GM12878 (cell line): ENCODE results near the gene TGFBR3. TPM values are rescaled to one million over a fixed set of nuclear protein-coding genes. Genes with fewer than 3 reads are reported as not detected.
A peak's percentile ranks its signal among the peaks of the same experiment; 100 is the strongest.

Experiments used
- ATAC-seq: fragments of 200-7000 bp; cut with Tn5 transposase; 3 replicates; pipeline ENCODE4 v1.9.1; 2020; ENCODE audit warnings: mild to moderate bottlenecking, moderate library complexity
- BruUV-seq: library from RNA; stranded (reverse); fragments of 400-500 nt; replicated peaks from 2 replicates; lab custom pipeline; 2021; lab: Mats Ljungman, UMichigan
- CTCF ChIA-PET: fragments of 300-600 bp; sonication (Branson Sonifier 250); formaldehyde crosslinking; extraction: SDS; loops from one replicate; lab custom pipeline; 2021; ENCODE audit warnings: inconsistent platforms; lab: Yijun Ruan, JAX
- POLR2A ChIA-PET: fragments of 350-600 bp; formaldehyde crosslinking; extraction: SDS; loops from one replicate; lab custom pipeline; 2021; ENCODE audit warnings: inconsistent platforms; lab: Charles Lee
- RAD21 ChIA-PET: fragments of 300-600 bp; sonication (Branson Sonifier 250); formaldehyde crosslinking; loops from one replicate; lab custom pipeline; 2023; ENCODE audit warnings: antibody characterized with exemption; ENCODE audit not compliant: unreplicated experiment; lab: Charles Lee
- SMC1A ChIA-PET: fragments of 300-600 bp; sonication (Branson Sonifier 250); formaldehyde crosslinking; loops from one replicate; lab custom pipeline; 2023; ENCODE audit not compliant: unreplicated experiment, uncharacterized antibody; lab: Charles Lee
- DNase-seq: peaks from one replicate; pipeline ENCODE4 v3.0.0-alpha.2; 2011; ENCODE audit warnings: low read depth, low spot score
- FAIRE-seq: peaks from 3 replicates; lab custom pipeline; 2011; peaks lifted over from hg19 to GRCh38; lab: Jason Lieb, UNC
- H2AFZ ChIP-seq: 2 replicates; pipeline ENCODE4 v1.6.0; 2011; ENCODE audit warnings: low read depth, low read length, control low read depth; ENCODE audit not compliant: control insufficient read depth
- H3K27ac ChIP-seq: 2 replicates; pipeline ENCODE4 v1.5.1; 2011; ENCODE audit warnings: control low read depth; ENCODE audit not compliant: control insufficient read depth, insufficient read depth
- H3K27me3 ChIP-seq, 2 experiments: replicated peaks in 1 of 2; 2 replicates each; pipeline versions ENCODE4 v1.6.0 to v1.6.1; 2011; ENCODE audit warnings: low read length in 1 of 2; ENCODE audit not compliant: control insufficient read depth in 2 of 2, insufficient read depth in 2 of 2
- H3K36me3 ChIP-seq, 2 experiments: 2 replicates each; pipeline ENCODE4 v1.5.1; 2011; ENCODE audit warnings: low read length in 1 of 2; ENCODE audit not compliant: control insufficient read depth in 2 of 2, insufficient read depth in 2 of 2
- H3K4me1 ChIP-seq: 2 replicates; pipeline ENCODE4 v1.6.1; 2011; ENCODE audit warnings: mild to moderate bottlenecking, low read length, moderate library complexity, mixed read lengths; ENCODE audit not compliant: control insufficient read depth, insufficient read depth
- H3K4me2 ChIP-seq: 2 replicates; pipeline ENCODE4 v1.6.0; 2011; ENCODE audit warnings: control low read depth; ENCODE audit not compliant: control insufficient read depth, insufficient read depth
- H3K4me3 ChIP-seq: fragments of 200-600 bp; sonication (generic); 2 replicates; pipeline ENCODE4 v1.5.1; 2016
- H3K79me2 ChIP-seq: 2 replicates; pipeline ENCODE4 v1.6.0; 2011; ENCODE audit warnings: low read length; ENCODE audit not compliant: control insufficient read depth, insufficient read depth
- H3K9ac ChIP-seq: 2 replicates; pipeline ENCODE4 v1.8.0; 2011; ENCODE audit warnings: low read length, control low read depth, mixed read lengths; ENCODE audit not compliant: control insufficient read depth, insufficient read depth
- H3K9me3 ChIP-seq: replicated peaks from 3 replicates; pipeline ENCODE4 v1.5.1; 2011; ENCODE audit warnings: mild to moderate bottlenecking, low read length; ENCODE audit not compliant: control insufficient read depth, insufficient read depth
- H4K20me1 ChIP-seq: 2 replicates; pipeline ENCODE4 v1.6.0; 2011; ENCODE audit not compliant: control insufficient read depth, insufficient read depth
- CBX5 ChIP-seq: sonication (generic); IDR thresholded peaks from 2 replicates; pipeline ENCODE4 v1.6.1; 2016; ENCODE audit warnings: low read depth, moderate library complexity, mild to moderate bottlenecking, inconsistent platforms
- FOS ChIP-seq: IDR thresholded peaks from 3 replicates; pipeline ENCODE4 v1.6.1; 2011; ENCODE audit warnings: borderline replicate concordance; ENCODE audit not compliant: insufficient read length; ENCODE audit errors: extremely low read depth
- HDGF ChIP-seq: fragments of 450-650 bp; IDR thresholded peaks from 2 replicates; pipeline ENCODE4 v1.6.1; 2016; ENCODE audit warnings: antibody characterized with exemption
- JUND ChIP-seq: IDR thresholded peaks from 2 replicates; pipeline ENCODE4 v1.6.1; 2012; ENCODE audit warnings: low read depth, mild to moderate bottlenecking, low read length, improper control_type of control experiment, moderate library complexity
- NFIC ChIP-seq: IDR thresholded peaks from 2 replicates; pipeline ENCODE4 v1.6.1; 2012; ENCODE audit warnings: low read depth, mild to moderate bottlenecking, inconsistent platforms, low read length, moderate library complexity
- POLR2AphosphoS5 ChIP-seq: IDR thresholded peaks from 2 replicates; pipeline ENCODE4 v1.6.1; 2011; ENCODE audit warnings: mild to moderate bottlenecking, low read length, inconsistent platforms
- SP1 ChIP-seq: IDR thresholded peaks from one replicate; pipeline ENCODE4 v1.6.1; 2011; ENCODE audit warnings: low read depth, low read length
- SREBF2 ChIP-seq: IDR thresholded peaks from 2 replicates; pipeline ENCODE4 v1.6.1; 2012; ENCODE audit warnings: mild to moderate bottlenecking, low read length
- ZNF217 ChIP-seq: fragments of 450-650 bp; IDR thresholded peaks from 2 replicates; pipeline ENCODE4 v1.6.1; 2017; ENCODE audit warnings: antibody characterized with exemption, mild to moderate bottlenecking
- ZNF274 ChIP-seq: IDR thresholded peaks from one replicate; pipeline ENCODE4 v1.8.0; 2011; ENCODE audit not compliant: insufficient read length, insufficient read depth
- WGBS: methylation state at CpG from one replicate; pipeline ENCODE4 v1.1.6; 2016; ENCODE audit warnings: low lambda C conversion rate; ENCODE audit not compliant: insufficient replicate concordance, insufficient coverage; ENCODE audit errors: missing lambda C conversion rate; 5-methylcytosine and 5-hydroxymethylcytosine counted together
- in situ Hi-C: fragments of 300-500 bp; cut with MboI; formaldehyde crosslinking; loops from 9 replicates; pipeline ENCODE4 v1.14.3; 2018; ENCODE audit warnings: mixed read lengths
- intact Hi-C: fragments of 100-400 bp; cut with micrococcal nuclease; formaldehyde crosslinking; loops from one replicate; pipeline ENCODE4 v1.14.2; 2022; ENCODE audit not compliant: unreplicated experiment
- polyA plus RNA-seq, 11 experiments: library from polyadenylated mRNA; depleted of rRNA in 4 of 11; unstranded in 6 of 11; stranded (reverse) in 5 of 11; fragments of >200 nt; fragmentation: Nextera tagmentation in 4 of 11; fragmentation: Illumina TruSeq in 1 of 11; extraction: Ambion mirVana in 4 of 11; extraction: Trizol in 1 of 11; gene quantifications; 1 replicate in 1 of 11; 2 replicates in 10 of 11; pipeline versions ENCODE4 v1.2.1 to v1.2.3, GENCODE V29; 2011 to 2016; ENCODE audit warnings: inconsistent platforms in 2 of 11, missing spikeins in 2 of 11, low read depth in 1 of 11
- total RNA-seq, 4 experiments: library from RNA; depleted of rRNA in 3 of 4; stranded (reverse); fragments of >200 nt in 3 of 4; fragmentation: Illumina TruSeq in 1 of 4; extraction: Trizol in 1 of 4; gene quantifications; 2 replicates each; pipeline versions ENCODE4 v1.2.1 to v1.2.3, GENCODE V29; 2013 to 2021
- TF ChIP-seq, protein P1 (sequence below): IDR thresholded peaks from 2 replicates; pipeline ENCODE4 v1.6.1; 2011; ENCODE audit warnings: borderline replicate concordance, low read depth, mild to moderate bottlenecking, moderate library complexity, low read length; ENCODE audit not compliant: insufficient read depth, poor library complexity, severe bottlenecking
- TF ChIP-seq, protein P2 (sequence below): fragments of 150-350 bp; IDR thresholded peaks from 2 replicates; pipeline ENCODE4 v1.6.1; 2014; ENCODE audit warnings: mild to moderate bottlenecking, low read depth, low read length
- TF ChIP-seq, protein P3 (sequence below): IDR thresholded peaks from 2 replicates; pipeline ENCODE4 v1.6.1; 2012; ENCODE audit warnings: mild to moderate bottlenecking, low read depth, low read length
- TF ChIP-seq, protein P4 (sequence below): IDR thresholded peaks from 2 replicates; pipeline ENCODE4 v1.6.1; 2011; ENCODE audit warnings: mild to moderate bottlenecking, low read depth, low read length, moderate library complexity; ENCODE audit not compliant: insufficient replicate concordance
- TF ChIP-seq, protein P5 (sequence below): IDR thresholded peaks from 2 replicates; pipeline ENCODE4 v1.6.1; 2011; ENCODE audit warnings: low read depth, low read length, improper control_type of control experiment, borderline replicate concordance

The TGFBR3 gene
- total and polyA plus RNA-seq, 10 of the 15 experiments (the other 5 are each of a cell fraction or from before 2014, with no cell fraction given): 2.7 to 16.5 (median 12.6) TPM

DNA sequence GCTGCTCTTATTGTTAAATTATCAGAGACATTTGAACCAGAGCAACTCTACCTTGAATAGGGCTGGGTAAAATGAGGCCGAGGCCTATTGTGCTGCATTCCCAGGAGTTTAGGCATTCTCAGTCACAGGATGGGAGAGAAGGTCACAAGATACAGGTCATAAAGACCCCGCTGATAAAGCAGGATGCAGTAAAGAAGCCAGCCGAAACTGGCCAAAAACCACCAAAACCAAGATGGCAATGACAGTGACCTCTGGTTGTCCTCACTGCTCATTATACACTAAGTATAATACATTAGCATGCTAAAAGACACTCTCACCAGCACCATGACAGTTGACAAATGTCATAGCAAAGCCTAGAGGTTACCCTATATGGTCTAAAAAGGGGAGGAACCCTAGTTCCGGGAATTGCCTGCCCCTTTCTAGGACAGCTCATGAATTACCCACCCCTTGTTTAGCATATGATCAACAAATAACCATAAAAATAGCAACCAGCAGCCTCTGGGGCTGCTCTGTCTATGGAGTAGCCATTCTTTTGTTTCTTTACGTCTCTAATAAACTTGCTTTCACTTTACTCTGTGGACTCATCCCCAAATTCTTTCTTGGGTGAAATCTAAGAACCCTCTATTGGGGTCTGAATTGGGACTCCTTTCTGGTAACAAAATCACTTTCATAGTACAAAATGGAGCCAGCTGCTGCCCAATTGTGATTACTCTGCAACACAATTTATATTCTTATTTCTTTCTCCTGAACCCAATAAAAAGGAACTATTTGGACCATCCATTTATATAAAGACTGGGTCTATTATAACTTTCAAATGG lies 179.6 kb downstream of the TGFBR3 start:
- ChIA-PET POLR2A (no interaction called here), RAD21 (no interaction called here), CTCF (no interaction called here), SMC1A (interaction anchor here (0.7 to 1.0 kb wide), 3 partner anchors 20 to 1662 kb away, joined by 3 to 4 read pairs (median 3); no protein-coding TSS in a partner anchor)
- peak; percentile 49 for ATAC-seq
- no peak overlapping the region for H3K9ac ChIP-seq
- H3K4me2 ChIP-seq: no peak overlapping the region
- WGBS: 59% methylated on average over 5 of the region's 5 CpGs
- intact Hi-C loops (no loop called here), in situ Hi-C loops (no loop called here)
- no peak overlapping the region for H2AFZ ChIP-seq
- no peak overlapping the region for H3K4me3 ChIP-seq
- H3K36me3 ChIP-seq: no peaks in the 10 kb centered on the region
- TF ChIP-seq NFIC: no peak
- TF ChIP-seq, protein P1, sequence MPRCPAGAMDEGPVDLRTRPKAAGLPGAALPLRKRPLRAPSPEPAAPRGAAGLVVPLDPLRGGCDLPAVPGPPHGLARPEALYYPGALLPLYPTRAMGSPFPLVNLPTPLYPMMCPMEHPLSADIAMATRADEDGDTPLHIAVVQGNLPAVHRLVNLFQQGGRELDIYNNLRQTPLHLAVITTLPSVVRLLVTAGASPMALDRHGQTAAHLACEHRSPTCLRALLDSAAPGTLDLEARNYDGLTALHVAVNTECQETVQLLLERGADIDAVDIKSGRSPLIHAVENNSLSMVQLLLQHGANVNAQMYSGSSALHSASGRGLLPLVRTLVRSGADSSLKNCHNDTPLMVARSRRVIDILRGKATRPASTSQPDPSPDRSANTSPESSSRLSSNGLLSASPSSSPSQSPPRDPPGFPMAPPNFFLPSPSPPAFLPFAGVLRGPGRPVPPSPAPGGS: no peak
- TF ChIP-seq FOS: no peak
- TF ChIP-seq, protein P2, sequence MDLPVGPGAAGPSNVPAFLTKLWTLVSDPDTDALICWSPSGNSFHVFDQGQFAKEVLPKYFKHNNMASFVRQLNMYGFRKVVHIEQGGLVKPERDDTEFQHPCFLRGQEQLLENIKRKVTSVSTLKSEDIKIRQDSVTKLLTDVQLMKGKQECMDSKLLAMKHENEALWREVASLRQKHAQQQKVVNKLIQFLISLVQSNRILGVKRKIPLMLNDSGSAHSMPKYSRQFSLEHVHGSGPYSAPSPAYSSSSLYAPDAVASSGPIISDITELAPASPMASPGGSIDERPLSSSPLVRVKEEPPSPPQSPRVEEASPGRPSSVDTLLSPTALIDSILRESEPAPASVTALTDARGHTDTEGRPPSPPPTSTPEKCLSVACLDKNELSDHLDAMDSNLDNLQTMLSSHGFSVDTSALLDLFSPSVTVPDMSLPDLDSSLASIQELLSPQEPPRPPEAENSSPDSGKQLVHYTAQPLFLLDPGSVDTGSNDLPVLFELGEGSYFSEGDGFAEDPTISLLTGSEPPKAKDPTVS: no peak
- TF ChIP-seq SREBF2: no peak
- no peak for TF ChIP-seq ZNF274
- TF ChIP-seq POLR2AphosphoS5: no peak
- no peak for TF ChIP-seq CBX5
- TF ChIP-seq SP1: no peak
- TF ChIP-seq, protein P3, sequence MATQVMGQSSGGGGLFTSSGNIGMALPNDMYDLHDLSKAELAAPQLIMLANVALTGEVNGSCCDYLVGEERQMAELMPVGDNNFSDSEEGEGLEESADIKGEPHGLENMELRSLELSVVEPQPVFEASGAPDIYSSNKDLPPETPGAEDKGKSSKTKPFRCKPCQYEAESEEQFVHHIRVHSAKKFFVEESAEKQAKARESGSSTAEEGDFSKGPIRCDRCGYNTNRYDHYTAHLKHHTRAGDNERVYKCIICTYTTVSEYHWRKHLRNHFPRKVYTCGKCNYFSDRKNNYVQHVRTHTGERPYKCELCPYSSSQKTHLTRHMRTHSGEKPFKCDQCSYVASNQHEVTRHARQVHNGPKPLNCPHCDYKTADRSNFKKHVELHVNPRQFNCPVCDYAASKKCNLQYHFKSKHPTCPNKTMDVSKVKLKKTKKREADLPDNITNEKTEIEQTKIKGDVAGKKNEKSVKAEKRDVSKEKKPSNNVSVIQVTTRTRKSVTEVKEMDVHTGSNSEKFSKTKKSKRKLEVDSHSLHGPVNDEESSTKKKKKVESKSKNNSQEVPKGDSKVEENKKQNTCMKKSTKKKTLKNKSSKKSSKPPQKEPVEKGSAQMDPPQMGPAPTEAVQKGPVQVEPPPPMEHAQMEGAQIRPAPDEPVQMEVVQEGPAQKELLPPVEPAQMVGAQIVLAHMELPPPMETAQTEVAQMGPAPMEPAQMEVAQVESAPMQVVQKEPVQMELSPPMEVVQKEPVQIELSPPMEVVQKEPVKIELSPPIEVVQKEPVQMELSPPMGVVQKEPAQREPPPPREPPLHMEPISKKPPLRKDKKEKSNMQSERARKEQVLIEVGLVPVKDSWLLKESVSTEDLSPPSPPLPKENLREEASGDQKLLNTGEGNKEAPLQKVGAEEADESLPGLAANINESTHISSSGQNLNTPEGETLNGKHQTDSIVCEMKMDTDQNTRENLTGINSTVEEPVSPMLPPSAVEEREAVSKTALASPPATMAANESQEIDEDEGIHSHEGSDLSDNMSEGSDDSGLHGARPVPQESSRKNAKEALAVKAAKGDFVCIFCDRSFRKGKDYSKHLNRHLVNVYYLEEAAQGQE: no peak
- no peak for TF ChIP-seq HDGF
- TF ChIP-seq ZNF217: no peak
- no peak for TF ChIP-seq JUND
- TF ChIP-seq, protein P4, sequence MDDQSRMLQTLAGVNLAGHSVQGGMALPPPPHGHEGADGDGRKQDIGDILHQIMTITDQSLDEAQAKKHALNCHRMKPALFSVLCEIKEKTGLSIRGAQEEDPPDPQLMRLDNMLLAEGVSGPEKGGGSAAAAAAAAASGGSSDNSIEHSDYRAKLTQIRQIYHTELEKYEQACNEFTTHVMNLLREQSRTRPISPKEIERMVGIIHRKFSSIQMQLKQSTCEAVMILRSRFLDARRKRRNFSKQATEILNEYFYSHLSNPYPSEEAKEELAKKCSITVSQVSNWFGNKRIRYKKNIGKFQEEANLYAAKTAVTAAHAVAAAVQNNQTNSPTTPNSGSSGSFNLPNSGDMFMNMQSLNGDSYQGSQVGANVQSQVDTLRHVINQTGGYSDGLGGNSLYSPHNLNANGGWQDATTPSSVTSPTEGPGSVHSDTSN: no peak
- TF ChIP-seq, protein P5, sequence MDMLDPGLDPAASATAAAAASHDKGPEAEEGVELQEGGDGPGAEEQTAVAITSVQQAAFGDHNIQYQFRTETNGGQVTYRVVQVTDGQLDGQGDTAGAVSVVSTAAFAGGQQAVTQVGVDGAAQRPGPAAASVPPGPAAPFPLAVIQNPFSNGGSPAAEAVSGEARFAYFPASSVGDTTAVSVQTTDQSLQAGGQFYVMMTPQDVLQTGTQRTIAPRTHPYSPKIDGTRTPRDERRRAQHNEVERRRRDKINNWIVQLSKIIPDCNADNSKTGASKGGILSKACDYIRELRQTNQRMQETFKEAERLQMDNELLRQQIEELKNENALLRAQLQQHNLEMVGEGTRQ: no peak
- BruUV-seq: no TSS peak
- FAIRE-seq: no peak
- no peaks in the 10 kb centered on the region for H3K9me3 ChIP-seq
- H3K79me2 ChIP-seq: no peaks in the 10 kb centered on the region
- peaks cover 13% of the 10 kb centered on the region; the same call in 1 of the 2 replicates for H3K4me1 ChIP-seq
- no peak overlapping the region for H3K27ac ChIP-seq
- H4K20me1 ChIP-seq: no peaks in the 10 kb centered on the region
- H3K27me3 ChIP-seq: no peaks in the 10 kb centered on the region
- no peak for DNase-seq
